ENCODE results near the gene P3H1.
"Not testable (repeated sequence)": the region's sequence is repeated elsewhere in the genome, so short reads cannot be mapped to it uniquely, and the experiment has no call there.

Gene P3H1

DNA sequence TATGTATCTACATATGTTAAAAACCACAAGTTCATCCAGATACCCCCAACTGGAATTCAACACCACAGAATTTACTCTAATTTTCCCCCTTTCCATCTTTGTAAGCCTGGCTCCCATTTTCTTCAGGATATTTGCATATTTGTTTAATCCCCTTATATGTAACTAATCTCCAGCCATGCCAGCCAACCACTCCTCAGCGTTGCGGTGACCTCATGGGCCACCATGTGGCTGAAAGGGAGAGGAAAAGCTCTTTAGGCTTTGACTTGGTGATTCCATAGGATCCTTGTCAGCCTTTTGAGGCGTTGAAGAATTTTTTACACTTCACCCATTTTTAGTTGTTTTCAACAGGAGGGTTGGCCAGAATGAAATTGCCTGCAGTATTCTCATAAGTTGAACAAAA is 36.8 kb downstream of the P3H1 start:
- no peak for DNase-seq

DNA sequence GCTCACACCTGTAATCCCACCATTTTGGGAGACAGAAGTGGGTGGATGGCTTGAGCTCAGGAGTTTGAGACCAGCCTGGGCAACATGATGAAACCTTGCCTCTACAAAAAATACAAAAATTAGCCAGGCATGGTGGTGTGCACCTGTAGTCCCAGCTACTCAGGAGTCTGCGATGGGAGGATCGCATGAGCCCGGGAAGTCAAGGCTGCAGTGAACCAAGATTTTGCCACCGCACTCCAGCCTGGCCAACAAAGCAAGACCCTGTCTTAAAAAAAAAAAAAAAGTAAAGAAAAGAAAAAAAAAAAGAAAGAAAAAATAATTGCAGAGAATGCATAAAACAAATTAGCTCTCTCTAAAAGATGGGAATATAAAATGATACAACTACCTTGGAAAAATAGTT is 41.0 kb downstream of the P3H1 start:
- not testable (repeated sequence) for DNase-seq

DNA sequence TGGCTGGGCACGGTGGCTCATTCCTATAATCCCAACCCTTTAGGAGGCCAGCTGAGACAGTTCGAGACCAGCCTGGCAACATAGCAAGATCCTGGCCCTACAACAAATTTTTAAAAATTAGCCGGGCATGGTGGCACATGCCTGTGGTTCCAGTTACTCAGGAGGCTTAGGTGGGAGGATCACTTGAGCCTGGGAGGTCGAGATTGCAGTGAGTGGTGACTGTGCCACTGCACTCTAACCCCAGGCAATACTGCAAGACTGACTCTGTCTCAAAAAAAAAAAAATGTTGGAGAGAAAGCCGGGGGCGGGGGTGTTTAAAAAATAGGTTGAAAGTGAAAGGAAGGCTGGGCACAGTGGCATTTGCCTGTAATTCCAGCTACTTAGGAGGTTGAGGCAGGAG is 43.3 kb downstream of the P3H1 start:
- peak; percentile 31 for DNase-seq

DNA sequence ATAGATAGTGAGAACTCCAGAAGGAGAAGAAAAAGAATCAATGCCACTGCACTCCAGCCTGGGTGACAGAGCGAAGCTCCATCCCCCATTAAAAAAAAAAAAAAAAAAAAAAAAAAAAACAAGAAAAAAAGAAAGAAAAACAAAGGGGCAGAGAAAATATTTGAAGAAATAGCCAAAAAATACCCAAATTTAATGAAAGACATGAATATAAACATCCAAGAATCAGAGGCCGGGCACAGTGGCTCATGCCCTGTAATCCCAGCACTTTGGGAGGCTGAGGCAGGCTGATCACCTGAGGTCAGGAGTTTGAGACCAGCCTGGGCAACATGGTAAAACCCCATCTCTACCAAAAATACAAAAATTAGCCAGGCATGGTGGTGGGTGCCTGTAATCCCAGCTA is 44.4 kb downstream of the P3H1 start:
- DNase-seq = not testable (repeated sequence)

DNA sequence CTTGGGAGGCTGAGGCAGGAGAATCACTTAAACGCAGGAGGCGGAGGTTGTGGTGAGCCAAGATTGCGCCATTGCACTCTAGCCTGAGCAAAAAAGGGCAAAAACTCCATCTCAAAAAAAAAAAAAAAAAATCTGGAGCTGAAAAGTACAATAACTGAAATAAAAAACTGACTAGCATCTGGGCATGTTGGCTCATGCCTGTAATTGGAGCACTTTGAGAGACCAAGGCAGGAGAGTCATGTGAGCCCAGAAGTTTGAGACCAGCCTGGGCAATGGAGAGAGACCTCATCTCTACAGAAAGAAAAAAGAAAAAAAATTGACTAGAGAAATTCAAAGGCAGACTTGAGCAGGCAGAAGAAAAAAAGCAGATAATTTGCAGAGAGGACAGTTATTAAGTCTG is 44.9 kb downstream of the P3H1 start:
- DNase-seq = no peak

DNA sequence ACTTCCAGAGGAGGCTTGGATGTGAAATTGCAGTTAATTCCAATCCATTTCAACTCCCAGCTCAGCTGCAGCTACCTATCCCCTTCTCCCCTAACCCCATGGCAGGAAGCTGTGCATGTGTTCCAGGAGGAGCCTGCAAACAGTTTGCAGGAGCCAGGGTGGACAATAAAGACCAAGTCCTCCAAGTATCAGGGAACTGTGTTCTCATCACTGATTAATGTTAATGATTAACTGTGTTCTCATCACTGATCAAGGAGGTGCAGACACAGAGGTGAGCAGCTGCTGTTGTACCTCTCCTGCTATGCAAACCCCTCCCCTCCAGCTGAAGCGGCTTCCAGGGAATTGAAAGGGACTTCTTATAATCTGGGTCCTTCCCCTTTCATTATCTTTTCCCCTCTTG is 46.0 kb downstream of the P3H1 start:
- DNase-seq = no peak

DNA sequence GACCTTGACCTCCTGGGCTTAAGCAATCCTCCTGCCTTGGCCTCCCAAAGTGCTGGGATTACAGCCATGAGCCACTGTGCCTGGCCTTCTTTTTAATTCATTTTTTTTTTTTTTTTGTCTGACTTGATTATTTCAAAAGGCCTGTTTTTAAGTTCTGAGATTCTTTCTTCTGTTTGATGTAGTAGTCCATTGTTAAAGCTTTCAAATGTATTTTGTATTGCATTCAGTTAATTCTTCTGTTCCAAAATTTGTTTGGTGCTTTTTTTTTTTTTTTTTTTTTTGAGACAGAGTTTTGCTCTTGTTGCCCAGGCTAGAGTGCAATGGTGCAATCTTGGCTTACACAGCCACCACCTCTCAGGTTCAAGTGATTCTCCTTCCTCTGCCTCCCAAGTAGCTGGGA is 52.4 kb downstream of the P3H1 start:
- not testable (repeated sequence) for DNase-seq

DNA sequence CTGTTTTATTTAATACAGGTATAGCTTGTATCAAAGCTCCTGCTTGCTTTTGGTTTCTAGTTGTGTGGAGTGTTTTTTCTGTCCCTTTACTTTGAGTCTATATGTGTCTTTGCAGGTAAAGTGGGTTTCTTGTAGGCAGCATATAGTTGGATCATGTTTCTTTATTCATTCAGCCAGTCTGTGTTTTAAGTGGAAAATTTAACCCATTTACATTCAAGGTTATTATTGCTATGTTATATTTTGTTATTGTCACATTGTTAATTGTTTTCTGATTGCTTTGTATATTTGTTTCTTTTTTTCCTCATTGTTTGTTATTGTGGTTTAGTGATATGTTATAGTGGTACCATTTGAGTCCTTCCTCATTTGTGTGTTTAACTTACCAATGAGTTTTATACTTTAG is 53.5 kb downstream of the P3H1 start:
- no peak for DNase-seq

DNA sequence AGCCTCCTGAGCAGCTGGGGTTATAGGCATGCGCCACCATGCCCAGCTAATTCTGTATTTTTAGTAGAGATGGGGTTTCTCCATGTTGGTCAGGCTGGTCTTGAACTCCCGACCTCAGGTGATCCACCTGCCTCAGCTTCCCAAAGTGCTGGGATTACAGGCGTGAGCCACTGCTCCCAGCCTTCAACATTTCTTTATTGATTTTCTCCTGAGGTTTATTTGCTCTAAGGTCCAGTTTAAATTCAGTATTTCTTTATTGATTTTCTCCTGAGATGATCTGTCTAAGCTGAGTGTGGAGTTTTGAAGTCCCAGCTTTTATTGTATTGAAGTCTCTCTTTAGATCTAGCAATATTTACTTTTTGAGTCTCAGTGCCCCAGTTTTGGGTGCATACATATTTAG is 54.0 kb downstream of the P3H1 start:
- not testable (repeated sequence) for DNase-seq

DNA sequence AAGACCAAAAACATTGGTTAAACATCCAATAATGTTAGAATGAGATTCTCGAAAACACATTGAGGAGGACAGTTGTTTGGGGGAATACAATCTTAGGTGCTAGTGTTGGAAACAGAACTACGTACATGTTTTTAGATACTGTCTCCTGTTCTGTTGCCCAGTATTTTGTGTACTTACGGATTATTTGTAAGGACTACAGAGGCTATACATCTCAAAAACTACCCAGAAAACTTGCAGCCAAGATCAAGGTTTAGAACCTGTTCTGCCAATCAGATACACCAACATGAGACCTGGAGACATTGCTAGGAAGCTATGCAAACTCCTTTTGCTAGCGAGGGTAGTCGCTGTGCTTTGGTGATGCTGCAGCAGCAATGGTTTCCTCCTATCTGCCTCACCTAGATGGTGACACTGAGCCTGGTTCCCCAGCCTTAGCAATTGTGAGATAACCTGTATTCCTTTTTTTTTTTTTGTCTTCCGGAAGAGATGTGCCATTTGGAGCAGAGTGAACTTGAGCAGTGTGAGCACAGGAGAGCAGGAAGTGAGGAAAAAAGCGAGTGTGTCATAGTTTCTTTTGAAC is 62.9 kb downstream of the P3H1 start:
- DNase-seq = no peak

DNA sequence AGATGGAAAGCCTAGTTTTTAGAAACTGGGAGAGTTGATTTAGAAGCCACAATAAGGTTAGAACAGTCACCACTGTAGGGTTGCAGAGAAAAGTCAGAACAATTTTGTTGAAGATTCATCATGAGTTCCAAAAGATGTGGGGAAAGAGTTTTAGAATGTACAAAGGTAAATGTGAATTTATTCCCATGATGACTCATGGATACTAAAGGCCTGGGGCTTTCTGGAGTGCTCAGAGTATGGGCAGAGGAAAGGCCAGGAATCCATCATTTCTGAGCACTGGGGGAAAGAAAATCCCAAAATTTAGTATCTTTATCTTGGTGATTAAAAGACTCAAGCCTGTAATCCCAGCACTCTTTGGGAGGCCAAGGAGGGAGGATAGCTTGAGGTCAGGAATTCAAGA is 66.8 kb downstream of the P3H1 start:
- DNase-seq = no peak

DNA sequence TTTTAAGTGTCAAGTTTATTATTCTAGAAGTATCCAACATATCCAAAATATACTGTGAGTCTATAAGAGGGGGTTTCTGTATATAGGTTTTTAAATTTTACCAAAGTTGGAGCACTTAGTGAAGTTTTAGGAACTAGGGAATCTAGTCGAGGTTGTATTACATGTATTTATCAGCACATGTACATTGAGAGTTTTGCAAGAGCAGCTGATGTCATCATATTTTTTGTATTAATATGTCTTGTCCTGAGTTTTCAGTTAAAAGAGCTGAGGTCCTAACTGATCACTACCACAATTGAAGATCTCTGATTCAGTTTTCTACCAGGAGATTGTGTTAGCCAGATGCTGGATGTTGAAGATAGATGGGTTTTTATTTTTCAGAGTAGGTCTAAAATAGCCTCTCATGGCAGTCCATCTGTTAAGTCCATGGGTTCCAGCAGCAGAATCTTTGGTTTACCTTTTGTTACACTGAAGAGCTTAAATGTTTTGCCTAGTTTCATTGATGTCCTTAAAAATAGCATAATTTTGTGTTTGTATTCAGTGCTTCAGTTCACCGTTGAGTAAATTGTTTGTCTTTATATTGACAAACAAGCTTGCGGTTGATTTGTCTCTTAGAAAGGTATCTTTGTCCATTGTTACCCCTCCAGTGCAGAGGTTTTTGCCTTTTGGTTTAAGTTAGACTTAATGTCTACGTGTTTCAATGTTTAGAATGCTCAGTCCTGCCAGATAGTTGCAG is 68.6 kb downstream of the P3H1 start:
- no peak for DNase-seq
